Right atrium auricular region (tissue), 2 donors: Measurements from ENCODE around the gene RAI14. TPM values are rescaled to one million over a fixed set of nuclear protein-coding genes. Genes with fewer than 3 reads are reported as not detected.
"Not testable (repeated sequence)": the region's sequence is repeated elsewhere in the genome, so short reads cannot be mapped to it uniquely, and the experiment has no call there.

Source experiments
- DNase-seq: peaks from one replicate; pipeline ENCODE4 v3.0.0-alpha.2; 2019; ENCODE audit warnings: low spot score
- H3K27ac ChIP-seq, 2 donors: fragments of 200-600 bp; sonication (generic); 1 replicate in 1 of 2; 2 replicates in 1 of 2; pipeline ENCODE4 v1.5.1; 2016 to 2019
- H3K27me3 ChIP-seq, 2 donors: fragments of 200-600 bp; sonication (generic); one replicate each; pipeline versions ENCODE4 v1.5.1 to v1.6.0; 2017 to 2019
- H3K36me3 ChIP-seq: fragments of 200-600 bp; sonication (generic); one replicate; pipeline ENCODE4 v1.5.1; 2016
- H3K4me1 ChIP-seq, 2 donors: fragments of 200-600 bp; sonication (generic); one replicate each; pipeline versions ENCODE4 v1.5.1 to v1.6.0; 2017 to 2019
- H3K4me3 ChIP-seq, 2 donors: fragments of 200-600 bp; sonication (generic); 1 replicate in 1 of 2; 2 replicates in 1 of 2; pipeline ENCODE4 v1.5.1; 2017 to 2019; ENCODE audit warnings: mild to moderate bottlenecking in 1 of 2, moderate library complexity in 1 of 2
- H3K9me3 ChIP-seq, 2 donors: fragments of 200-600 bp; sonication (generic); one replicate each; pipeline ENCODE4 v1.5.1; 2019
- CTCF ChIP-seq, 2 donors: fragments of 200-600 bp; sonication (generic); IDR thresholded peaks; one replicate each; pipeline ENCODE4 v1.5.1; 2019; ENCODE audit warnings: antibody characterized with exemption in 2 of 2
- total RNA-seq, 2 donors: library from RNA; depleted of rRNA; stranded (reverse); fragments of >200 nt; gene quantifications; one replicate each; pipeline ENCODE4 v1.1.0, GENCODE V29; 2016

The RAI14 gene
- total RNA-seq, 2 donors from 2014 or later, result 14.0 to 21.3 TPM

- Histone ChIP-seq H3K27me3 (no peaks in the 10 kb centered on the region), H3K36me3 (no peaks in the 10 kb centered on the region), H3K4me1 (peaks cover 0 to 4% of the 10 kb centered on the region in 2 donors), H3K27ac (no peak overlapping the region), H3K9me3 (no peaks in the 10 kb centered on the region), H3K4me3 (no peak overlapping the region)
- no peak for DNase-seq
- TF ChIP-seq CTCF (IDR thresholded peaks at IDR 0.05), result no peak
Measured at GRCh38 chr5:34698109-34698419, 41.9 kb downstream of the RAI14 start.

- peaks cover 0 to 2% of the 10 kb centered on the region in 2 donors for H3K4me1 ChIP-seq
- no peak for TF ChIP-seq CTCF (IDR thresholded peaks at IDR 0.05)
Measured at GRCh38 chr5:34698754-34699153, 42.6 kb downstream of the RAI14 start.

GRCh38 chr5:34699155-34700077, 43.3 kb downstream of the RAI14 start:
- no peaks in the 10 kb centered on the region for H3K27me3 ChIP-seq
- no peak for DNase-seq
- no peak for TF ChIP-seq CTCF (IDR thresholded peaks at IDR 0.05)
- no peak overlapping the region for H3K4me3 ChIP-seq
- no peaks in the 10 kb centered on the region for H3K36me3 ChIP-seq
- H3K4me1 ChIP-seq, result no peaks in the 10 kb centered on the region
- no peaks in the 10 kb centered on the region for H3K9me3 ChIP-seq
- no peak overlapping the region for H3K27ac ChIP-seq

More at GRCh38 chr5:34698754-34699153, 42.6 kb downstream of the RAI14 start:
- no peaks in the 10 kb centered on the region for H3K9me3 ChIP-seq
- no peaks in the 10 kb centered on the region for H3K27me3 ChIP-seq
- no peak overlapping the region for H3K4me3 ChIP-seq
- no peaks in the 10 kb centered on the region for H3K36me3 ChIP-seq
- no peak overlapping the region for H3K27ac ChIP-seq
- DNase-seq, result no peak

GRCh38 chr5:34700078-34700452, 43.9 kb downstream of the RAI14 start:
- no peak for TF ChIP-seq CTCF (IDR thresholded peaks at IDR 0.05)
- DNase-seq, result no peak
- Histone ChIP-seq H3K36me3 (no peaks in the 10 kb centered on the region), H3K9me3 (no peaks in the 10 kb centered on the region), H3K27ac (no peak overlapping the region), H3K4me3 (no peak overlapping the region), H3K27me3 (no peaks in the 10 kb centered on the region), H3K4me1 (no peaks in the 10 kb centered on the region)

GRCh38 chr5:34701442-34701841, 45.3 kb downstream of the RAI14 start:
- not testable (repeated sequence) for H3K4me3 ChIP-seq, DNase-seq, H3K9me3 ChIP-seq, H3K27ac ChIP-seq, H3K4me1 ChIP-seq, H3K36me3 ChIP-seq, H3K27me3 ChIP-seq

GRCh38 chr5:34703767-34704713, 47.9 kb downstream of the RAI14 start:
- no peak for TF ChIP-seq CTCF (IDR thresholded peaks at IDR 0.05)
- H3K4me1 ChIP-seq, result no peaks in the 10 kb centered on the region

More at GRCh38 chr5:34703767-34704713, 47.9 kb downstream of the RAI14 start:
- H3K27me3 ChIP-seq, result no peaks in the 10 kb centered on the region
- no peak overlapping the region for H3K27ac ChIP-seq
- no peak overlapping the region for H3K4me3 ChIP-seq
- no peak for DNase-seq
- H3K36me3 ChIP-seq, result no peaks in the 10 kb centered on the region
- H3K9me3 ChIP-seq, result no peaks in the 10 kb centered on the region
